HG03565 (cell line): ENCODE measurements around the gene APOB.

Experiments
- ATAC-seq: cut with Tn5 transposase; IDR thresholded peaks from one replicate; pipeline ENCODE4 v1.9.1; 2021; ENCODE audit warnings: mild to moderate bottlenecking, moderate library complexity; ENCODE audit not compliant: unreplicated experiment

The APOB gene

GRCh38 chr2:20986024-20986939 lies 57.6 kb downstream of the APOB start:
- ATAC-seq = no peak

GRCh38 chr2:20985062-20985461 lies 58.8 kb downstream of the APOB start:
- no peak for ATAC-seq

- ATAC-seq = no peak
Measured at GRCh38 chr2:20984408-20984807, 59.5 kb downstream of the APOB start.

GRCh38 chr2:20983844-20984243 lies 60.0 kb downstream of the APOB start:
- no peak for ATAC-seq

GRCh38 chr2:20982861-20983260 lies 61.0 kb downstream of the APOB start:
- ATAC-seq = no peak

GRCh38 chr2:20977520-20978180 lies 66.2 kb downstream of the APOB start:
- ATAC-seq = no peak

- no peak for ATAC-seq
Measured at GRCh38 chr2:20976527-20976926, 67.3 kb downstream of the APOB start.

DNA sequence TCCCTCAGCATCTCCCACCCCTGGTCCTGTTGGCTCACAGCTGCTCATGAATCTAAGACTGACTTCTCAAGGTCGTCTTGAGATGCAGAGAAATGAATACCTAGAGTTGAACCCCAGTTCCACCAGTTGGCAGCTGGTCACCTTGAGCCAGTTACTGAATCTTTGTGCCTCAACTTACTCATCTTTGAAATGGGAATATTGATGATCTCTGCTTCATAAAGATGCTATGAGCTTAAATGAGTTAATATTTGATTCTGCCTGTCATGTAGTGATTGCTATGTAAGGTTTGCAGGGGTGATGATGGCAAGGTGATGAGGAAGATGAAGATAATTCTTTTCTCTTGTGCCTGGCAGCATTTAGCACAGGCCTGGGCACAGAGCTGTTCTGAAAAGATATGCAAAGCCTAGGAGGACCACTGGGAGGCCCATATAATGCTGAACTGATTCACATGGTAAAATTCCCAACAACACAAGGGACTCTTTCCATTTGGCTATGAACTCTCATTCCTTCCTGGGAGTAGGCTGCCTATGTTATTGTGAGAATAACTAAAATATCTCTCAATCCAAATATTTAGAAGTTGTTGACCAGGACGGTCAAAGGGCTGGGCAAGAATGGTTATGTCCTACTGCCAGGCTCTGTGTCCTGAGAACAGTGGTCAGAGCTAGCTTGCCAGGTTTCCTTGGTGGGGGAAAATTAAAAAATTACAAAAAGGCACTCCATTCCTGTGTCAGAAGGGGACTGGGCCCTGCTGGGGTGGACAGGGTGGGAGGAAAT lies 70.9 kb downstream of the APOB start:
- no peak for ATAC-seq

GRCh38 chr2:20972110-20972509 lies 71.8 kb downstream of the APOB start:
- no peak for ATAC-seq

GRCh38 chr2:20970068-20970467 lies 73.8 kb downstream of the APOB start:
- no peak for ATAC-seq

DNA sequence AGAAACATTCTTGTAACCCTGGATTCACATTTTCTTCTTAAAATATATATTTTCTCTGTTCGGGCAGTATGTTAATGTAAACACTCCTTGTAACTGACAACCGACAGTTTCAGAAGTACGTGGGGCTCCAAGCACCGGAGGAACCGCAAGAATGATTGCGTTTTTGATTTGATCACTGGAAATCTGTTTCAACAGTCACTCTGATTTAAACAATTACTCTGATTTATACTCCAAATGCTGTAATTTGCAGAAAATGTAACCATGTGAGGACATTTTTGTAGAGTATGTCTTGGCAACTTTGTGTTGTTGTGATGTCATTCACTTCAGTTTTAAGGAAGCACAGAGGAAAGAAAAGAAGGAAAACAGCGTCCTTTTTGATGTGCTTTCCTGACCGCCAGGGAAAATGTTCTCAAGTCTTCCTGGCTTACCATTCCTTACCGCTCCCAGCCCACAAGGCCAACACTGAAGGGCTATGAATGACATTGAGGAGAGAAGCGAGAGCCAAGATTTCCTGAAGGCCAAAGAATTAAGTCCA lies 77.7 kb downstream of the APOB start:
- no peak for ATAC-seq

GRCh38 chr2:20965221-20965620 lies 78.7 kb downstream of the APOB start:
- no peak for ATAC-seq

DNA sequence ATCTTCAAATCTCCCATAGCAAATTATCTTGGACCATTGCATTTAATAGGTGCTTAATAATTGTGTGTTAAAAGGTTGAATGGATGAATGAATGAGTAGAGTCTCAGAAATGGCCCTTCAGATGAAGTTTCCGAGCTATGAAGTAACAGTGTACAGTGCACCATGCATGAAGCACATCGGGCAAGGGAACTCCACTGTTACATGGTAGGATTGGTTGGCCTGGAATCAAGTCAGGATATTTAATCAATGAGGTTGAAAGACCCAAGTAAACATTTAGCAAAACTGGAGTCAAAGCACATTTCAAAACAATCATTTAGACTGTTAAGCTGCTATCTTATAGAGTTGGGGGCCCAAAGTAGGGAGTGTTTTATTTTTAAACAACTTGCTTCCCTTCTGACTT lies 80.0 kb downstream of the APOB start:
- no peak for ATAC-seq

GRCh38 chr2:20962939-20963557 lies 80.8 kb downstream of the APOB start:
- peak; percentile 90 for ATAC-seq

GRCh38 chr2:20961858-20962257 lies 82.0 kb downstream of the APOB start:
- ATAC-seq = no peak

- ATAC-seq = no peak
Measured at GRCh38 chr2:20960003-20960402, 83.9 kb downstream of the APOB start.

- ATAC-seq = no peak
Measured at GRCh38 chr2:20959252-20959651, 84.6 kb downstream of the APOB start.

GRCh38 chr2:20957788-20958525 lies 85.9 kb downstream of the APOB start:
- no peak for ATAC-seq

GRCh38 chr2:20955277-20956026 lies 88.4 kb downstream of the APOB start:
- no peak for ATAC-seq
